ENCODE results near the gene LMLN. TPM values are rescaled to one million over a fixed set of nuclear protein-coding genes. Genes with fewer than 3 reads are reported as not detected.

LMLN gene
- total and polyA plus RNA-seq, 2 of the 13 experiments (the other 11 are each of a cell fraction or from before 2014, with no cell fraction given) = 1.2 to 1.8 TPM

DNA sequence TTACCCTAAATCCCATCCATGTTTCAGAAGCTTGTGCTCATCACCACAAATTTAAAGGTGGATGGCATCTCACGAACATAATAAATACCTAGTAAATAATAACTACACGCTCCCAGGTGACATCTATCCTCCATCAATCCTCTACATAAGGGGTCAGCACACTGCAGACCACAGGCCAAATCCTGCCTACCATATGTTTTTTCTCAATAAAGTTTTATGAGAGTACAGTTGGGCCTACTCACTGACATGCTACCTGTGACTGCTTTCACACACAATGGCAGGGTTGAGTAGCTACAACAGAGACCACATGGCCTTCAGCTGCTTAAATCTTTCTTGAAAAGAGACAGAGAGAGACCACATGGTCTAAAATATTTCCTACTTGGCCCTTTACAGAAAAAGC is 105.9 kb downstream of the LMLN start:
- H3K9ac ChIP-seq (ENCODE audit: insufficient read depth, low read depth, low read length) = no peak overlapping the region
- WGBS (ENCODE audit: low lambda C conversion rate) = 50% methylated on average over 2 of the region's 2 CpGs
- H3K9me3 ChIP-seq (ENCODE audit: low read length) = no peaks in the 10 kb centered on the region
- no peaks in the 10 kb centered on the region for H3K79me2 ChIP-seq (ENCODE audit: insufficient read depth, low read length)
- H2AFZ ChIP-seq (ENCODE audit: low read length) = no peak overlapping the region
- TF ChIP-seq TAF15 (IDR thresholded peaks at IDR 0.05; ENCODE audit: low read depth, low read length, poor library complexity, severe bottlenecking) = no peak
- peak; percentile 22; the same call in 1 of the 2 replicates for TF ChIP-seq MNT (IDR thresholded peaks at IDR 0.05)
- no peaks in the 10 kb centered on the region for H3K4me1 ChIP-seq (ENCODE audit: insufficient read depth, low read length)
- BruUV-seq (replicated peaks) = no TSS peak
- H3K27me3 ChIP-seq (ENCODE audit: control insufficient read depth in 1 of 2, insufficient read depth in 2 of 2, low read length in 2 of 2) = peaks cover 0 to 12% of the 10 kb centered on the region in 2 experiments; a peak in 3 of 5 replicates
- no peak overlapping the region for H3K4me3 ChIP-seq (replicated peaks in 1 of 3; ENCODE audit: insufficient read depth in 1 of 3, low read depth in 2 of 3, low read length in 3 of 3)
- no peaks in the 10 kb centered on the region for H4K20me1 ChIP-seq (ENCODE audit: insufficient read depth, low read length)
- H3K36me3 ChIP-seq (replicated peaks in 1 of 2; ENCODE audit: control insufficient read depth in 1 of 2, insufficient read depth in 2 of 2, low read length in 2 of 2) = no peaks in the 10 kb centered on the region
- no peak overlapping the region for H3K4me2 ChIP-seq (ENCODE audit: low read depth, low read length)
- POLR2A ChIA-PET = no interaction called here
- DNase-seq (ENCODE audit: low spot score) = no peak
- FAIRE-seq = no peak
- in situ Hi-C loops (cut with HindIII; ENCODE audit: extremely low pct_ligation_motif_present, low pct_unique_long_range_greater_than_20kb) = no loop called here
- CTCF ChIA-PET (ENCODE audit: low intra/inter-chr PET ratio, low total read pairs) = no interaction called here
- intact Hi-C loops (cut with micrococcal nuclease; ENCODE audit: unreplicated experiment) = no loop called here
- H3K27ac ChIP-seq (ENCODE audit: extremely low read length, insufficient read depth, low read length) = no peak overlapping the region
- no peak for ATAC-seq

- no peak for DNase-seq (ENCODE audit: low spot score)
- WGBS (ENCODE audit: low lambda C conversion rate) = 24% methylated on average over 2 of the region's 2 CpGs
- POLR2A ChIA-PET = no interaction called here
- H3K4me1 ChIP-seq (ENCODE audit: insufficient read depth, low read length) = no peaks in the 10 kb centered on the region
- no peaks in the 10 kb centered on the region for H4K20me1 ChIP-seq (ENCODE audit: insufficient read depth, low read length)
- no TSS peak for BruUV-seq (replicated peaks)
- in situ Hi-C loops (cut with HindIII; ENCODE audit: extremely low pct_ligation_motif_present, low pct_unique_long_range_greater_than_20kb) (no loop called here), intact Hi-C loops (cut with micrococcal nuclease; ENCODE audit: unreplicated experiment) (no loop called here)
- no peak overlapping the region for H3K27ac ChIP-seq (ENCODE audit: extremely low read length, insufficient read depth, low read length)
- H3K9ac ChIP-seq (ENCODE audit: insufficient read depth, low read depth, low read length) = no peak overlapping the region
- peaks cover 0 to 12% of the 10 kb centered on the region in 2 experiments; a peak in 3 of 5 replicates for H3K27me3 ChIP-seq (ENCODE audit: control insufficient read depth in 1 of 2, insufficient read depth in 2 of 2, low read length in 2 of 2)
- H3K4me3 ChIP-seq (replicated peaks in 1 of 3; ENCODE audit: insufficient read depth in 1 of 3, low read depth in 2 of 3, low read length in 3 of 3) = no peak overlapping the region
- CTCF ChIA-PET (ENCODE audit: low intra/inter-chr PET ratio, low total read pairs) = no interaction called here
- FAIRE-seq = no peak
- no peak overlapping the region for H2AFZ ChIP-seq (ENCODE audit: low read length)
- H3K9me3 ChIP-seq (ENCODE audit: low read length) = no peaks in the 10 kb centered on the region
- ATAC-seq = no peak
- no peak overlapping the region for H3K4me2 ChIP-seq (ENCODE audit: low read depth, low read length)
- H3K79me2 ChIP-seq (ENCODE audit: insufficient read depth, low read length) = no peaks in the 10 kb centered on the region
- no peaks in the 10 kb centered on the region for H3K36me3 ChIP-seq (replicated peaks in 1 of 2; ENCODE audit: control insufficient read depth in 1 of 2, insufficient read depth in 2 of 2, low read length in 2 of 2)
- TF ChIP-seq ZNF260 (CRISPR knock-in tag; IDR thresholded peaks at IDR 0.05; ENCODE audit: borderline replicate concordance, low read depth) (no peak), PLRG1 (conservative IDR thresholded peaks at IDR 0.05) (no peak), ZNF224 (CRISPR knock-in tag; IDR thresholded peaks at IDR 0.05) (no peak), ZNF772 (CRISPR knock-in tag; IDR thresholded peaks at IDR 0.05) (no peak)
- TF ChIP-seq, protein P1, sequence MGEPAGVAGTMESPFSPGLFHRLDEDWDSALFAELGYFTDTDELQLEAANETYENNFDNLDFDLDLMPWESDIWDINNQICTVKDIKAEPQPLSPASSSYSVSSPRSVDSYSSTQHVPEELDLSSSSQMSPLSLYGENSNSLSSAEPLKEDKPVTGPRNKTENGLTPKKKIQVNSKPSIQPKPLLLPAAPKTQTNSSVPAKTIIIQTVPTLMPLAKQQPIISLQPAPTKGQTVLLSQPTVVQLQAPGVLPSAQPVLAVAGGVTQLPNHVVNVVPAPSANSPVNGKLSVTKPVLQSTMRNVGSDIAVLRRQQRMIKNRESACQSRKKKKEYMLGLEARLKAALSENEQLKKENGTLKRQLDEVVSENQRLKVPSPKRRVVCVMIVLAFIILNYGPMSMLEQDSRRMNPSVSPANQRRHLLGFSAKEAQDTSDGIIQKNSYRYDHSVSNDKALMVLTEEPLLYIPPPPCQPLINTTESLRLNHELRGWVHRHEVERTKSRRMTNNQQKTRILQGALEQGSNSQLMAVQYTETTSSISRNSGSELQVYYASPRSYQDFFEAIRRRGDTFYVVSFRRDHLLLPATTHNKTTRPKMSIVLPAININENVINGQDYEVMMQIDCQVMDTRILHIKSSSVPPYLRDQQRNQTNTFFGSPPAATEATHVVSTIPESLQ (CRISPR knock-in tag; conservative IDR thresholded peaks at IDR 0.05) = no peak
Observed at GRCh38 chr3:198067416-198067815, 107.4 kb downstream of the LMLN start.

All from HepG2 (cell line).